Measurements from ENCODE around the gene B3GALNT1.
A peak's percentile ranks its signal among the peaks of the same experiment; 100 is the strongest.

B3GALNT1 gene

DNA sequence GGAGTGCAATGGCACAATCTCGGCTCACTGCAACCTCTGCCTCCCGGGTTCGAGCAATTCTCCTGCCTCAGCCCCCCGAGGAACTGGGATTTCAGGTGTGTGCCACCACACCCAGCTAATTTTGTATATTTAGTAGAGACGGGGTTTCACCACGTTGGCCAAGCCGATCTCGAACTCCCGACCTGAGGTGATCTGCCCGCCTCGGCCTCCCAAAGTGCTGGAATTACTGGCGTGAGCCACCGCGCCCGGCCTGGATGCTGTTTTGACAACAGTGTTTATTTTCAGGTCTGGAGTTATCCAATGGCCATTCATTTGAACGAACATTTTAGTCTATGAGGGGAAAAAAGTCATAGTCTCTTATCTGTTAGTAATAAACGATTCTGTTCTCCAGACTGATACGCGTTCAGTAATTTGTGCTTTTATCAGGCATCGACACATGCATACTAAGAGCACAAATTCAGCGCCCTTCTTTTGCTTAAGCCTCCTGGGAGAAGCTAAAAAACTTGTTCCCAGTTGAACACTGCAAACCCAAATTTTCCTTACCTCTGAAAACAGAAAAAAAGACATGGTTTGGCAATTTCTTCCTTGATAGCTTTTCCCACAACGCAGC is 1.3 kb downstream of the B3GALNT1 start:
- Histone ChIP-seq H3K9ac (ENCODE audit: low read depth, low read length) (peak overlapping the region; percentile 71; the same call in 1 of the 2 replicates), H3K4me1 (ENCODE audit: insufficient read depth, low read length) (no peaks in the 10 kb centered on the region), H3K9me3 (ENCODE audit: control insufficient read depth, insufficient read depth, low read length) (no peaks in the 10 kb centered on the region), H3K36me3 (ENCODE audit: insufficient read depth, low read length) (no peaks in the 10 kb centered on the region)

GRCh38 chr3:161101609-161102008 is 3.5 kb downstream of the B3GALNT1 start:
- no peaks in the 10 kb centered on the region for H3K36me3 ChIP-seq (ENCODE audit: insufficient read depth, low read length)
- H3K9me3 ChIP-seq (ENCODE audit: control insufficient read depth, insufficient read depth, low read length) = no peaks in the 10 kb centered on the region
- no peak overlapping the region for H3K9ac ChIP-seq (ENCODE audit: low read depth, low read length)
- H3K4me1 ChIP-seq (ENCODE audit: insufficient read depth, low read length) = no peaks in the 10 kb centered on the region

- Histone ChIP-seq H3K9ac (ENCODE audit: low read depth, low read length) (no peak overlapping the region), H3K36me3 (ENCODE audit: insufficient read depth, low read length) (no peaks in the 10 kb centered on the region), H3K9me3 (ENCODE audit: control insufficient read depth, insufficient read depth, low read length) (no peaks in the 10 kb centered on the region), H3K4me1 (ENCODE audit: insufficient read depth, low read length) (no peaks in the 10 kb centered on the region)
Observed at GRCh38 chr3:161100994-161101393, 4.2 kb downstream of the B3GALNT1 start.

DNA sequence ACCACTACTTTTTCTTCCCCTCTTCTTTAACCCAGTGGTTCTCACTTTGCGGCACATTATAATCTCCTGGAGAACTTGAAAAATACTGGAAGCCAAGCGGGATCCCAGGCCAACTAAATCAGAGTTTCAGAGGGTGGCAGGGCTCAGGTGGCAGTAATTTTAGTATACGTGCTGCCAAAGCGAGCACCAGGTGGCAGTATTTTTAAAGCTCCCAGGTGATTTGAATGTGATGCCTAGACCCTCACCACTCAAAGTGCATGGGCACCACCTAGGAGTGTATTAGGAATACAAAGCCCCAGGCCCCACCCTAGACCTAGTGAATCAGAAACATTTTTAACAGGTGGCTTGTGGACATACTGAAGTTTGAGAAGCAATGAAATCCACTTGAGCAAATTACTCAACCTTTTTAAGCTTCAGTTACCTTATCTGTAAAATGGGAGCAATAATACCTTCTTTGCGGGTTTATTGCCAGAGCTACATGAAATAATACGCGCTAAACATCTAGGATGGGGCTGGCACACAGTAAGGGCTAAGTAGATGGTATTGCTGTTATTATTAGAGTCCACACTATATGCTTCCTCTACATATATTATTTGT is 8.3 kb downstream of the B3GALNT1 start:
- no peaks in the 10 kb centered on the region for H3K36me3 ChIP-seq (ENCODE audit: insufficient read depth, low read length)
- no peaks in the 10 kb centered on the region for H3K9me3 ChIP-seq (ENCODE audit: control insufficient read depth, insufficient read depth, low read length)
- no peak overlapping the region for H3K9ac ChIP-seq (ENCODE audit: low read depth, low read length)
- H3K4me1 ChIP-seq (ENCODE audit: insufficient read depth, low read length) = no peaks in the 10 kb centered on the region

DNA sequence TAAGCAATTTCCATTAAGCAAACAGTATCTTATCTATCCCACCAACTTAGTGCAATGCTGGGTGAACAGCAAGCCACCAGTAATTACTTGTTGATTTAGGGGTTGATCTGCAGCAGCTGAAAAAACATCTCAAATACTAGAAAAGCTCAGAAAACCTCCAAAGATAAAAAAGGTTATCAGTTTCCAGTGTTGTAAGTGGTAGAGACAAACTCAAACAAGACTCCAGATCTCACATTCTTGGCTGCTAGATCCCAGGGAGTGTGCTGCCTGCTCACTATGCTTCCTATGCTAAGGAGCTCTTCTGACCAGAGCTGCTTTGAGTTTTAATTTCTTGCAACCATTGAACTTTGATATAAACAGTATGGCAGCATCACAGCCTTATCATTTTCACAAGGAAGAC is 11.3 kb downstream of the B3GALNT1 start:
- H3K9ac ChIP-seq (ENCODE audit: low read depth, low read length) = no peak overlapping the region
- no peaks in the 10 kb centered on the region for H3K36me3 ChIP-seq (ENCODE audit: insufficient read depth, low read length)
- H3K4me1 ChIP-seq (ENCODE audit: insufficient read depth, low read length) = no peaks in the 10 kb centered on the region
- no peaks in the 10 kb centered on the region for H3K9me3 ChIP-seq (ENCODE audit: control insufficient read depth, insufficient read depth, low read length)

- Histone ChIP-seq H3K36me3 (ENCODE audit: insufficient read depth, low read length) (no peaks in the 10 kb centered on the region; the same call in 1 of the 2 replicates), H3K9ac (ENCODE audit: low read depth, low read length) (no peak overlapping the region), H3K9me3 (ENCODE audit: control insufficient read depth, insufficient read depth, low read length) (no peaks in the 10 kb centered on the region), H3K4me1 (ENCODE audit: insufficient read depth, low read length) (peaks cover 6% of the 10 kb centered on the region; the same call in 1 of the 2 replicates)
Observed at GRCh38 chr3:161084277-161084676, 20.9 kb downstream of the B3GALNT1 start.

- H3K9ac ChIP-seq (ENCODE audit: low read depth, low read length) = no peak overlapping the region
- H3K4me1 ChIP-seq (ENCODE audit: insufficient read depth, low read length) = peaks cover 6% of the 10 kb centered on the region; the same call in 1 of the 2 replicates
- H3K9me3 ChIP-seq (ENCODE audit: control insufficient read depth, insufficient read depth, low read length) = no peaks in the 10 kb centered on the region
- no peaks in the 10 kb centered on the region; the same call in 1 of the 2 replicates for H3K36me3 ChIP-seq (ENCODE audit: insufficient read depth, low read length)
Observed at GRCh38 chr3:161083131-161083530, 22.0 kb downstream of the B3GALNT1 start.

GRCh38 chr3:161082063-161082462 is 23.1 kb downstream of the B3GALNT1 start:
- Histone ChIP-seq H3K4me1 (ENCODE audit: insufficient read depth, low read length) (peaks cover 6% of the 10 kb centered on the region; the same call in 1 of the 2 replicates), H3K36me3 (ENCODE audit: insufficient read depth, low read length) (no peaks in the 10 kb centered on the region; the same call in 1 of the 2 replicates), H3K9me3 (ENCODE audit: control insufficient read depth, insufficient read depth, low read length) (no peaks in the 10 kb centered on the region), H3K9ac (ENCODE audit: low read depth, low read length) (no peak overlapping the region)

GRCh38 chr3:161081633-161082032 is 23.5 kb downstream of the B3GALNT1 start:
- peaks cover 6% of the 10 kb centered on the region; the same call in 1 of the 2 replicates for H3K4me1 ChIP-seq (ENCODE audit: insufficient read depth, low read length)
- no peaks in the 10 kb centered on the region for H3K9me3 ChIP-seq (ENCODE audit: control insufficient read depth, insufficient read depth, low read length)
- no peak overlapping the region for H3K9ac ChIP-seq (ENCODE audit: low read depth, low read length)
- no peaks in the 10 kb centered on the region; the same call in 1 of the 2 replicates for H3K36me3 ChIP-seq (ENCODE audit: insufficient read depth, low read length)

DNA sequence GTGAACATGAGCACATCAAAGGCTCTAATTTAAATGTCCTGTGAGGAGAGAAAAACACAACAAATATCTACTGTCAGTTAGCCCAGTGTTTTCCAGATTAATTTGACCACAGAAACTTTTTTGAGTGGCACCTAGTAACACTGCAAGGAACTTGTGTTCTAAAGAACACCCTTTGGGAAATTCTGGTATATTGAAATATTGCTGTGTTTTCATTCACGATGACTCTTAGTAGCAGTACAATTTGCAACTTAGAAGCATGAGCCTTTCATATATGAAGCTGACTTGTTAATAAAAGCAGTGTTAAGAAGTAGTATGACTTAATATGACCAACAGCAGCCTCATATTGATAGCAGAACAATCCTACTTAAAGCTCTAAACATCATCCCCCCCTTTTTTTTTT is 32.0 kb downstream of the B3GALNT1 start:
- H3K9me3 ChIP-seq (ENCODE audit: control insufficient read depth, insufficient read depth, low read length) = no peaks in the 10 kb centered on the region
- peaks cover 6% of the 10 kb centered on the region for H3K4me1 ChIP-seq (ENCODE audit: insufficient read depth, low read length)
- H3K9ac ChIP-seq (ENCODE audit: low read depth, low read length) = no peak overlapping the region
- H3K36me3 ChIP-seq (ENCODE audit: insufficient read depth, low read length) = no peaks in the 10 kb centered on the region

DNA sequence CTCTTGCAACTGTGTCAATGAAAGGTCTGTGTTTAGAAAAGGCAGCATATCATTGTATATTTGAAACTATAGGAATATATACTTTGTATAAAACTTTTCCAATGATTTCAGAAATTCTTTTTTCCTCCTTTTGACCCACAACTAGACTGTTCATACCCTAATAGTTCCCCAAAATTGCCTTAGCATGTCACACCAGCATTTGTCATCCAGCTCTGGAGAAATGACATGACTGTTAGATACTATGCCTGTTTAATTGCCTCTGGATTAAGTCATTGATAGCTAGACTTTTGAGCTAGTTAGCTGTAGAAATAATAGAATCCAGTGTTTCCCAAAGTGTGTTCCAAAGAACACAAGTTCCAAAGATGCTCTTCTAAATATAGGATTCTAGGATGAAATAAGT is 32.4 kb downstream of the B3GALNT1 start:
- no peaks in the 10 kb centered on the region for H3K9me3 ChIP-seq (ENCODE audit: control insufficient read depth, insufficient read depth, low read length)
- H3K9ac ChIP-seq (ENCODE audit: low read depth, low read length) = no peak overlapping the region
- no peaks in the 10 kb centered on the region for H3K36me3 ChIP-seq (ENCODE audit: insufficient read depth, low read length)
- H3K4me1 ChIP-seq (ENCODE audit: insufficient read depth, low read length) = peaks cover 6% of the 10 kb centered on the region

- H3K9ac ChIP-seq (ENCODE audit: low read depth, low read length) = no peak overlapping the region
- no peaks in the 10 kb centered on the region for H3K9me3 ChIP-seq (ENCODE audit: control insufficient read depth, insufficient read depth, low read length)
- peaks cover 6% of the 10 kb centered on the region for H3K4me1 ChIP-seq (ENCODE audit: insufficient read depth, low read length)
- no peaks in the 10 kb centered on the region for H3K36me3 ChIP-seq (ENCODE audit: insufficient read depth, low read length)
Observed at GRCh38 chr3:161072211-161072621, 32.9 kb downstream of the B3GALNT1 start.

DNA sequence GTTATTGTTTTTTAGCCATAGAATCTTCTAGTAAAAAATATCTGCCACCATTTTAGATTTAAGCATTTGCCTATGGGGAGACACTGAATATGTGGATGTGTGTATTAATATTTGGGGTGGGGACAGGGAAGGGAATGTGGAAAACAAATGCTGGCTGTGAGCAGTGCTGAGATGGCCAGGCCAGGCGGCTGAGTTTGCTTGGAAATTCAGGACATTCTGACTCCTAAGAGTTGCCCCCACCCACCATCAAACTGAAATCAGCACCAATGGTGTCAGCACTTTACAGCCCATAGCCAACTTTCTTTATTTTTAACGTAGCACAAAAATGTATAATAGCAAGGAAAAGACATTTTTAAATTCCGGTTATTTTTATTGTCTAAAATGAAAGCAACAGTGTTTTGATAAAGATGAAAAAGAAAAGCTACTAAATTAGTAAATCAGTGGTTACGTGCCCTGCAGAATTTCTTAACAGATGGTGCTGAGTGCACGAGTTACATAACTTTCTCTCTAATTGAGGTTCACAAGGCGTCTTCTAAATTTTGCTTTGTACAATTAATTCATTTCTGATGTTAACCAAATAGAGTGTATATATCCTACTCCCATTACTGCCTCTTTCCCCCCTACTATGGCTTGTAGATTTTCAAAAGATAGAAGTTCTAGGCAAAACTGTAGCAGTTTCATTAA is 34.0 kb downstream of the B3GALNT1 start:
- H3K9ac ChIP-seq (ENCODE audit: low read depth, low read length) = no peak overlapping the region
- peaks cover 6% of the 10 kb centered on the region for H3K4me1 ChIP-seq (ENCODE audit: insufficient read depth, low read length)
- H3K9me3 ChIP-seq (ENCODE audit: control insufficient read depth, insufficient read depth, low read length) = no peaks in the 10 kb centered on the region

GRCh38 chr3:161070252-161070930 is 34.8 kb downstream of the B3GALNT1 start:
- no peaks in the 10 kb centered on the region for H3K36me3 ChIP-seq (ENCODE audit: insufficient read depth, low read length)
- H3K4me1 ChIP-seq (ENCODE audit: insufficient read depth, low read length) = peaks cover 6% of the 10 kb centered on the region
- H3K9ac ChIP-seq (ENCODE audit: low read depth, low read length) = no peak overlapping the region
- no peaks in the 10 kb centered on the region for H3K9me3 ChIP-seq (ENCODE audit: control insufficient read depth, insufficient read depth, low read length)

More for the DNA sequence above, 34.0 kb downstream of the B3GALNT1 start:
- H3K36me3 ChIP-seq (ENCODE audit: insufficient read depth, low read length) = no peaks in the 10 kb centered on the region

Measured in ES-I3 (cell line).